Prostate gland (tissue), 2 donors: ENCODE measurements around the gene CPED1. TPM values are rescaled to one million over a fixed set of nuclear protein-coding genes. Genes with fewer than 3 reads are reported as not detected.

Source experiments
- DNase-seq: peaks from one replicate; pipeline ENCODE4 v3.0.0-alpha.2; 2019; ENCODE audit warnings: low spot score
- H3K27ac ChIP-seq, 2 donors: fragments of 200-600 bp; sonication (generic); 2 replicates each; pipeline ENCODE4 v1.5.1; 2017 to 2019
- H3K27me3 ChIP-seq: fragments of 200-600 bp; sonication (generic); replicated peaks from 2 replicates; pipeline ENCODE4 v1.5.1; 2019; ENCODE audit not compliant: insufficient read depth
- H3K36me3 ChIP-seq, 2 donors: fragments of 200-600 bp; sonication (generic); 1 replicate in 1 of 2; 2 replicates in 1 of 2; pipeline versions ENCODE4 v1.5.1 to v1.8.1; 2017 to 2019
- H3K4me1 ChIP-seq: fragments of 200-600 bp; sonication (generic); replicated peaks from 2 replicates; pipeline ENCODE4 v1.5.1; 2019
- H3K4me3 ChIP-seq, 2 donors: fragments of 200-600 bp; sonication (generic); 2 replicates each; pipeline ENCODE4 v1.5.1; 2017 to 2019
- H3K9me3 ChIP-seq: fragments of 200-600 bp; sonication (generic); 2 replicates; pipeline ENCODE4 v1.5.1; 2017
- CTCF ChIP-seq, 4 experiments: fragments of 200-600 bp in 2 of 4; fragments of 450-650 bp in 2 of 4; sonication (generic) in 2 of 4; IDR thresholded peaks; 1 replicate in 3 of 4; 2 replicates in 1 of 4; pipeline ENCODE4 v1.5.1; 2016 to 2019; ENCODE audit warnings: antibody characterized with exemption in 4 of 4, mild to moderate bottlenecking in 2 of 4, moderate library complexity in 2 of 4
- POLR2A ChIP-seq: fragments of 450-650 bp; IDR thresholded peaks from one replicate; pipeline ENCODE4 v1.6.1; 2016; ENCODE audit warnings: antibody characterized with exemption, mild to moderate bottlenecking
- POLR2AphosphoS5 ChIP-seq: sonication (generic); formaldehyde crosslinking; IDR thresholded peaks from one replicate; pipeline ENCODE4 v1.6.1; 2017; ENCODE audit warnings: antibody characterized with exemption
- WGBS: methylation state at CpG from one replicate; pipeline ENCODE4 v1.1.5; 2018; 5-methylcytosine and 5-hydroxymethylcytosine counted together
- intact Hi-C: fragments of 100-400 bp; cut with DNase I; formaldehyde crosslinking; loops from one replicate; pipeline ENCODE4 v1.14.2; 2022
- total RNA-seq, 2 donors: library from RNA; depleted of rRNA; stranded (reverse); fragments of >200 nt; gene quantifications; one replicate each; pipeline ENCODE4 v1.1.0, GENCODE V29; 2016

The CPED1 gene
- total RNA-seq, 2 donors from 2014 or later, result 10.7 to 23.3 TPM

- no peaks in the 10 kb centered on the region for H3K9me3 ChIP-seq
- TF ChIP-seq POLR2A, result no peak
- TF ChIP-seq POLR2AphosphoS5, result peak; percentile 22
- H3K4me1 ChIP-seq, result peaks cover 5% of the 10 kb centered on the region
- peak overlapping the region; percentile 21 to 40 for H3K27ac ChIP-seq
- H3K4me3 ChIP-seq, result no peak overlapping the region
- WGBS, result 24% methylated on average over 8 of the region's 8 CpGs
- H3K36me3 ChIP-seq, result no peaks in the 10 kb centered on the region
- no peak for DNase-seq
- H3K27me3 ChIP-seq, result no peaks in the 10 kb centered on the region
- intact Hi-C loops, result no loop called here
Observed at GRCh38 chr7:121023683-121024511, 35.4 kb downstream of the CPED1 start.

DNA sequence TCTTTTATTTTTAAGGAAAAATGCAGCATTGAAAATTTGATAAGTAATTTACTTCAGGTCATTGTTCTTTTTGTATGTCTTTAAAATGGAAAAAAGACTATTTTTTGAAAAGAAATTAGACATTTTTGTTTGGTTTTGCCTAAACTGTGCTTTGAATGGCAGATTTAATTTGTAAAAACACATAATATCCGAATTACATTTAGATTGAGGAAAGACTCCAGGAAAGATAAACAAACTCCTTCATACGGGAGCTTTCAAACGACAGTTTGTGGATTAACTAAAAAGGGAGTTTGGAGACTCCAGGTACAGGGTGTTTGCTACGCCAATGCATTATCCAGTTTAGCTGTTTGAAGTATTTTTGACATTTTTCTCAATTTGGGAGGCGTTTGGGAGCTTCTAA lies 36.1 kb downstream of the CPED1 start:
- TF ChIP-seq POLR2AphosphoS5, result no peak
- no peak for TF ChIP-seq POLR2A
- TF ChIP-seq CTCF (IDR thresholded peaks at IDR 0.05), result no peak

GRCh38 chr7:121026159-121026558 lies 37.6 kb downstream of the CPED1 start:
- H3K4me3 ChIP-seq, result no peak overlapping the region
- WGBS, result 95% methylated on average over 1 of the region's 1 CpG
- no peak overlapping the region for H3K27ac ChIP-seq
- intact Hi-C loops, result no loop called here
- no peaks in the 10 kb centered on the region for H3K9me3 ChIP-seq
- no peaks in the 10 kb centered on the region for H3K36me3 ChIP-seq
- no peak for DNase-seq
- TF ChIP-seq POLR2AphosphoS5 (no peak), CTCF (IDR thresholded peaks at IDR 0.05) (no peak), POLR2A (no peak)
- H3K4me1 ChIP-seq, result peaks cover 5% of the 10 kb centered on the region
- H3K27me3 ChIP-seq, result no peaks in the 10 kb centered on the region

More for the DNA sequence above, 36.1 kb downstream of the CPED1 start:
- Histone ChIP-seq H3K4me3 (no peak overlapping the region), H3K27me3 (no peaks in the 10 kb centered on the region), H3K4me1 (peaks cover 5% of the 10 kb centered on the region), H3K36me3 (no peaks in the 10 kb centered on the region), H3K27ac (peak overlapping the region; percentile 21 to 40), H3K9me3 (no peaks in the 10 kb centered on the region)
- WGBS, result 41% methylated on average over 5 of the region's 5 CpGs
- DNase-seq, result no peak
- intact Hi-C loops, result no loop called here

DNA sequence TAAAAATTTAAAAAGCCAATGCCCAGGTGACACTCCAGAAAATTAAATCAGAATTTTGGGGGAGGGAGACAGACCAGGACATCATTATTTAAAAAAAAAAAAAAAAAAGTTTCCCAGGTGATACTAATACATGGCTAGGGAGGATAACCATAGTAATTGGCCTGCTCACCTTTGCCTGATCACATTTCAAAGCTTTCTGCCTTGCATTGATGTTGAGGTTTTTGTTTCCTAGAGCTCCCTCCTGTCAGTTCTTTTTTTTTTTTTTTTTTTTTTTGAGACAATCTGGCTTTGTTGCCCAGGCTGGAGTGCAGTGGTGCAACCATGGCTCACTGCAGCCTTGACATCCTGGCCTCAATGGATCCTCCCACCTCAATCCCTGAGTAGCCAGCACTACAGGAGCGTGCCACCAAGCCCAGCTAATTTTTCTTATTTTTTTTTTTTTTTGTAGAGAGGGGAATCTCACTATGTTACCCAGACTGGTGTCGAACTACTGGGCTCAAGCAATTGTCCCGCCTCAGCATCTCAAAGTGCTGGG lies 38.1 kb downstream of the CPED1 start:
- intact Hi-C loops, result no loop called here
- DNase-seq, result no peak
- H3K27me3 ChIP-seq, result no peaks in the 10 kb centered on the region
- H3K36me3 ChIP-seq, result no peaks in the 10 kb centered on the region
- H3K4me1 ChIP-seq, result peaks cover 5% of the 10 kb centered on the region
- TF ChIP-seq POLR2AphosphoS5 (no peak), POLR2A (no peak), CTCF (IDR thresholded peaks at IDR 0.05) (no peak)
- no peak overlapping the region for H3K4me3 ChIP-seq
- H3K27ac ChIP-seq, result no peak overlapping the region
- WGBS, result 95% methylated on average over 3 of the region's 3 CpGs
- no peaks in the 10 kb centered on the region for H3K9me3 ChIP-seq

GRCh38 chr7:121027761-121028669 lies 39.5 kb downstream of the CPED1 start:
- no peaks in the 10 kb centered on the region for H3K27me3 ChIP-seq
- intact Hi-C loops, result no loop called here
- no peaks in the 10 kb centered on the region for H3K36me3 ChIP-seq
- WGBS, result 53% methylated on average over 10 of the region's 10 CpGs
- H3K4me3 ChIP-seq, result no peak overlapping the region
- peaks cover 5% of the 10 kb centered on the region for H3K4me1 ChIP-seq
- no peaks in the 10 kb centered on the region for H3K9me3 ChIP-seq
- H3K27ac ChIP-seq, result no peak overlapping the region
- TF ChIP-seq POLR2A (no peak), POLR2AphosphoS5 (no peak), CTCF (IDR thresholded peaks at IDR 0.05) (no peak)
- no peak for DNase-seq
